UCSD-AML1 (cell line): ENCODE results near the gene CRBN.
A peak's percentile ranks its signal among the peaks of the same experiment; 100 is the strongest.

ENCODE experiments used
- DNase-seq: peaks from one replicate; lab custom pipeline; 2025; ENCODE audit not compliant: unreplicated experiment; lab: John Stamatoyannopoulos, UW

Gene CRBN

GRCh38 chr3:3179407-3180094 lies at the start of gene CRBN:
TSS of gene CRBN (minus strand) at chr3:3179691. CDS start at chr3:3179687, 4 bp downstream.
- peak; percentile 91 for DNase-seq

DNA sequence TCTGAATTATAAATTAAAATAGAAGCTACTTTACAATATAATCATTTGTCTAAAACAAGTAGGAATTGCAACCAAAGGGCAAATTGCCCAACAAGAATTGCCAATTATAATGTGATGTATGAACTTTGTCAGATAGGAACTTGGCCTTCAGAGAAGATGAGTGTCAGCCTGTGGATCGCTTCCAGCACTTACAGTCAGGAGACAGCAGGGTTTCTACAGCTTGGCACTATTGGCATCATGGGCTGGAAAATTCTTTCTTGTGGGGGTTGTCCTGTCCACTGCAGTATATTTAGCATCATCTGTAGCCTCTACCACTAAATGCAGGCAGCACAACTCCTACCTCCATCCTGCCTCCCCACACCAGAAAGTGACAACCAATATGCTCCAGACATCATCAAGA lies 48.1 kb upstream of the CRBN start:
- no peak for DNase-seq

DNA sequence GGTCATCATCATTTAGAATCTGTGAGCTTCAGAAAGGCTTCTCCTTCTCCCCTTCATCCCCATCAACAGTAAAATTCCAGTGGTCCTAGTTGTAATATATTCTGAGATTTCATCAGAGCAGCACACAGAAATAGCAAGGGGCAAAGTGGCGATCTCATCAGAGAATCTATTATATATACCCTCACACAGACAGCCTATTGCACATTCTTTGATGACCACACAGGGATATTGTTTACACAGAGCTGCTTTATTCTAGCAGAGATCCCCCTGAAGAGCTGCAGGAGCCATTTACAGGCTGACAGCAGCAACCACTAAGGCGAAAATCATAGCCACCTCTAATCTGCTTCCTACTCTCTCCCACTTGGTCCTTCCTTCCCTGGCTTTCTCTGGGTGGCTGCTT lies 42.0 kb upstream of the CRBN start:
- no peak for DNase-seq

DNA sequence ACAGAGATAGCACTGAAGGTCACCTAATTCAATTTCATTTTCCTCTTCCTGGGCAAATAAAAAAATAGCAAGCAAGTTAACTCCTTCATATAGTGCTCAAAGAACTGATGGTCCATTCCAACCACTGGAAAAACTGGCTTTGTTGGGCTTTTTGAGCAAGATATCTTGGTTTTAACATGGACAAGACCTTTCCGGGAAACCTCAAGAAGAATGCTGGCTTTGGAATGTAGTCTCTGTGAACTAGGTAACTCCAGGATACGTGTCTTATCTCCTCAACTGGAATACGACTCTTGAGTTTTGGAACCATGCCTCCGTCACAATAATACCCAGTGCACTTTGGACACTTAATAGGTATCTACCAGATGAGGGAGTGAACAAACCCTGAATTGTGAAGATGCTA lies 36.9 kb upstream of the CRBN start:
- DNase-seq = no peak

GRCh38 chr3:3212781-3213440 lies 33.4 kb upstream of the CRBN start:
- no peak for DNase-seq

GRCh38 chr3:3209714-3210113 lies 30.2 kb upstream of the CRBN start:
- no peak for DNase-seq

DNA sequence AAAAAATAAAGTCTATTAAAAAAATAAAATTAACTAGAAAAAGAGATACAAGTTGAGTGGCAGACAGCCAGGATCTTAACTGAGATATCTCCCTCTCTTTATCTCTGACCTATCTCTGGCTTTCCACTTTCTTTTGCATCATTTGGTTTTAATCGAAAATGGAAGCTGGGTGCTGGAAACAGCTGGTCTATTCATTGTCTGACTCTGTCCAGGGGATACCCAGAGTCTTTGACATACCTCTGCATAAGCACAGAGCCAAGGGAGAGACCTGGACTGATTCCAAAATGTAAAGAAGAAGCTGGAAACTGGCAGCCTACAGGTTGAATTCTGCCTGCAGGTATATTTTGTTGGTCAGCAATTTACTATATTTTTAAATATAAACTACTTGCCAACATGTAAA lies 29.6 kb upstream of the CRBN start:
- DNase-seq = no peak

- DNase-seq = no peak
Measured at GRCh38 chr3:3201611-3202010, 22.1 kb upstream of the CRBN start.

GRCh38 chr3:3200632-3201212 lies 21.2 kb upstream of the CRBN start:
- DNase-seq = peak; percentile 12

- no peak for DNase-seq
Measured at GRCh38 chr3:3199306-3199705, 19.8 kb upstream of the CRBN start.

- peak; percentile 13 for DNase-seq
Measured at GRCh38 chr3:3196148-3196861, 16.8 kb upstream of the CRBN start.

DNA sequence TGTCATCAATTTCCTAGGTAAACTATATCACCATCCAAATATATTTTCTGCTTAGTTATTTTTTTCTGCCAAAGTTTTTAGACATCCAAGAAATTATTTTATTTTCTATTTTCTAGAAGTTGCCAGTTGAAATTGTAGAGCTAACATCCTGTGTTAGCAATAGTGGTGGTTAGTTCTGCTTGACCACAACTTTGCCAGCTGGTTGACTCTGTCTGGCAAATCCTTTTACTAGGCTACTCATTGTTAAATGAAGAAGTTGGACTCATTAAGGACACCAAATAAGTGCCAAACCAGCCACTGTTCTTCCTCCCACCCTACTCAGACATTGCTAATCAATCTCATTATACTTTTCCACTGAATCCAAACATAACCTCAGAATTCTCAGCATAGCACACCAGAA lies 15.4 kb upstream of the CRBN start:
- DNase-seq = no peak

- DNase-seq = peak; percentile 13
Measured at GRCh38 chr3:3192286-3192675, 12.8 kb upstream of the CRBN start.

DNA sequence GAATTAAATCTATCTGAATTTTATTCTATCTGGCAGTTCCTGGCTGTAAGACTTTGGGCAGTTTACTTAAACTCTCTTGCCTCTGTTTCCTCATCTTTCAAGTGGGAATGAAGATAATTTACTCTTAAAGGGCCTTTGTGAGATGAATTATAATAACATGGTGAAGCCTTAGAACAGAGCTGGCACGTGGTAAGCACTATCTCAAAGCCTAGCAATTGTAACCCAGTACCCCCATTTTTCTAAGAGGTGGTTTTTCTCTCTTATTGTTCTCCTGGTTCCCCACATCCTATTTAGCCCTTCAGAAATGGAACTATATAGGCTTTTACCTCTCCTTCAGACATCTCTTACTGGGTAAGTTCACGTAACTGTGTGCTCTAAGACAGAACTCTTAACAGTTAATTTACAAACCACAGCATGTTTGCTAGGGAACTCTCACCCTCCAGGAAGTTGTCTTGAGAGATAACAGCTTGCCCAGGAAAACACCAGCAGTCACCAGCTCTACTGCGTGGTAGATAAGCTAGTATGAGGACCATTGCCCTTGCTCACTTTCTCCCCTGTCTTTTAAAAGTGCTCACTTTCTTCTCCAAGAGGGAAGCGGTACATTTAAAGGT lies 12.3 kb upstream of the CRBN start:
- peak; percentile 33 for DNase-seq

DNA sequence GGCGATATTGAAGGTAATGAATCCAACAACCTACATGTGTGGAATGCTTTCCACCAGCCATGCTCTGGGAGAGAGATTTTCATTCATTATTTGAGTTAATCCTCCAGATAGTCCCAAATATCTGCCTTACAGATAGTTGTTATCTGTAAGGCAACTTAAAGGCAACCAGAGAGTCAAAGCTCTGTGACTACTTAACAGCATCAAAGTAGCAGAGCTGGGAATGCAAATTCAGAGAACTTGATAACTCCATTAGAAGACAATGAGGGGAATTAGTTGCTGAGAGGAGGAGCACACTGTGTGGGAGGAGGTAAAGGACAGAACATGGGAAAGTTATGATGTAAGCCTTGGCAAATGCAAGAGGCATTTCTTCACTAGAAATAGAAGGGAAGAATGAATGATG lies 10.5 kb upstream of the CRBN start:
- DNase-seq = no peak

- DNase-seq = no peak
Measured at GRCh38 chr3:3189102-3189727, 9.7 kb upstream of the CRBN start.

- DNase-seq = no peak
Measured at GRCh38 chr3:3184876-3185275, 5.4 kb upstream of the CRBN start.

- DNase-seq = no peak
Measured at GRCh38 chr3:3180456-3180855, 965 bp upstream of the CRBN start.

DNA sequence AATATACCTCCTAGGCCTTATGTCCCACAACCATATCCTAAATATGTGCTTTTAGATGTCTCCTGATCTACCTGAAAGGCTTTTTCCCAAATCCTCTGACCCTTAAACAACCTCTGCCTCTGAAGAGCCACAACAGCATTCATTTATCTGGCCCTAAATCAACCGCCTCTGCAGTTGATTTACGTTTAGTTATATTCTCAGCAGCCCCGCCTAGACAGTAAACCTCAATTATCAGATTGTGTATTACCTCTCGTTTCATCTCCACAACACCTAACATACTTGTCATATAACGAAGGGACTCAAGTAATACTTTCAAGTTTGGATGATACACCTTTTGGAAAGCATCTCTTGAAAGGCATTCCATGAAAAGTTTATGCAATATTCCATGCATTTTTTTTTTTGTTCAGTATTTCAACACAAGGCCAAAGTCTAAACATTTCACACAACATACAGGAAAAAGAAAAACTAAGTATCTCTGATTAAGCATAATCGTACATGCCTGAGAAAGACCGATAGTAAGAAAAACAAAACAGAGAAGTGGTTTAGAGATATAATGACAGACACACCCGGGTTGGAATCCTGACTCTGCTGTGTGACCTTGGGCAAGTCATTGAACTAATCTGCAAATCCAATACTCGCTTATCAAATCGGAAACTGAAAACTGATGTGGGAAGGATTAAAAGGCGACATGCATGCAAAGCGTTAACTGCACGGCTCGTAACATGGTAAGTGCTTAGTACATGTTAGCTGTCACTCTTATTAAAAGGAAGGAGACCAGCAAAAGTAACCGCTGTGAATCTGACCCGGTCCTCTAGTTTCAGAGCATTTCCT lies 778 bp downstream of the CRBN start:
- no peak for DNase-seq

DNA sequence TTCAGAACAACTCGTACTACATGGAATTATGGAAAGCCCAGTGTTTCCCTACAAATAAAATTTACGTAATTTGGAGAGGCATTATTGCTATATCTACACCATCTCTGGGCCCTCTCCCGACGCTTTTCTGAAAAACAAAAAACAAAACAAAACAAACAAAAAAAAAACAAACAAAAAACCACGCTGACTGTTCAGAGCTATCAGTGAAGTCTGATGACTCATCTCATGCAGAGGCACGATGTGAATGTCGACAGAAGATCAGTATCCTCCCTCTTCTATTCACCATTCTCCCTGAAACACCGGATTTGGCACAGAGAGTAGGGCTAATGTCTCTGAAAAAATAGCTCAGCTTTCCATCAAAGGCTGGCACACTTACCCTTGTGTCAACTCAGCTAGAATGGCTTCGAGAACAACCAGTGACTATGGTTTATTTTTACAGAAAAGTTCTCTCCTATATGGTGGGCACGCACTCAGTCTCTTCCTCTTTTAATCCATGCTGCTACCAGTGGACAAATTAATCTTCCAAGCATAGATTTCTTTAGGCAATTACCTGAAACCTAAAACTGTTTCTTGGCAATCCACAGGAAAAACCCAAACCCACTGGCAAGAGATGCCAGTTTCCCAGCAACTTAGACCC lies 1.5 kb downstream of the CRBN start:
- DNase-seq = no peak
